Natural killer cell (primary cell): ENCODE results near the gene GNAS-AS1. TPM values are rescaled to one million over a fixed set of nuclear protein-coding genes. Genes with fewer than 3 reads are reported as not detected.

Source experiments
- ATAC-seq, 3 donors: fragments of 150-1000 bp in 2 of 3; fragments of 200-7000 bp in 1 of 3; cut with Tn5 transposase; 1 replicate in 1 of 3; 2 replicates in 2 of 3; pipeline ENCODE4 v1.10.0; 2021; ENCODE audit warnings: mild to moderate bottlenecking in 2 of 3, moderate library complexity in 2 of 3
- DNase-seq, 2 donors: peaks; one replicate each; pipeline versions ENCODE4 v3.0.0 to v3.0.0-alpha.2; 2013 to 2021; ENCODE audit warnings: mixed read lengths in 1 of 2
- H3K27ac ChIP-seq: one replicate; pipeline ENCODE4 v1.5.1; 2013; ENCODE audit warnings: mild to moderate bottlenecking, low read length
- H3K27me3 ChIP-seq: one replicate; pipeline ENCODE4 v1.6.1; 2013; ENCODE audit warnings: low read length; ENCODE audit not compliant: control insufficient read depth, insufficient read depth
- H3K36me3 ChIP-seq: one replicate; pipeline ENCODE4 v1.6.1; 2013; ENCODE audit warnings: low read length; ENCODE audit not compliant: control insufficient read depth, insufficient read depth
- H3K4me1 ChIP-seq: one replicate; pipeline ENCODE4 v1.6.1; 2013; ENCODE audit warnings: low read length; ENCODE audit not compliant: control insufficient read depth, insufficient read depth
- H3K4me3 ChIP-seq: one replicate; pipeline ENCODE4 v1.5.1; 2013; ENCODE audit warnings: low read length
- H3K9me3 ChIP-seq: one replicate; pipeline ENCODE4 v1.6.1; 2013; ENCODE audit warnings: low read length; ENCODE audit not compliant: control insufficient read depth, insufficient read depth
- H3K27ac Mint-ChIP-seq, 2 donors: one replicate each; pipeline ENCODE4 v1.8.0; 2022; ENCODE audit warnings: mild to moderate bottlenecking in 2 of 2, mixed read lengths in 2 of 2, moderate library complexity in 1 of 2
- H3K27me3 Mint-ChIP-seq, 2 donors: one replicate each; pipeline ENCODE4 v1.8.0; 2022; ENCODE audit warnings: low read depth in 2 of 2, mixed read lengths in 2 of 2
- H3K36me3 Mint-ChIP-seq: one replicate; pipeline ENCODE4 v1.8.0; 2022; ENCODE audit warnings: mixed read lengths
- H3K4me1 Mint-ChIP-seq, 2 donors: one replicate each; pipeline ENCODE4 v1.8.0; 2022; ENCODE audit warnings: mixed read lengths in 2 of 2
- H3K4me3 Mint-ChIP-seq: one replicate; pipeline ENCODE4 v1.8.0; 2022; ENCODE audit warnings: mild to moderate bottlenecking, moderate library complexity, mixed read lengths
- H3K9me3 Mint-ChIP-seq, 2 donors: one replicate each; pipeline ENCODE4 v1.8.0; 2022; ENCODE audit warnings: mixed read lengths in 2 of 2
- CTCF ChIP-seq: fragments of 200-600 bp; IDR thresholded peaks from one replicate; pipeline ENCODE4 v1.8.0; 2022; ENCODE audit warnings: antibody characterized with exemption
- WGBS: methylation state at CpG from one replicate; pipeline ENCODE4 v1.1.7; 2013; ENCODE audit warnings: missing lambda C conversion rate; ENCODE audit not compliant: insufficient coverage; 5-methylcytosine and 5-hydroxymethylcytosine counted together
- intact Hi-C: fragments of 100-400 bp; cut with micrococcal nuclease; formaldehyde crosslinking; loops from one replicate; pipeline ENCODE4 v1.14.2; 2022
- total RNA-seq, 4 donors: library from RNA; stranded (reverse); fragments of 120-200 nt in 1 of 4; gene quantifications; one replicate each; pipeline versions ENCODE4 v1.2.3 to v1.2.4, GENCODE V29; 2013 to 2022

GNAS-AS1 gene
- total RNA-seq, 3 donors from 2014 or later (not counting 1 experiment from before 2014, with no cell fraction given), result 0.60 to 0.66 TPM; not detected in 1

- DNase-seq (no peak), ATAC-seq (no peak)
- H3K4me3 ChIP-seq, result no peak overlapping the region
- Mint-ChIP-seq H3K36me3 (no peaks in the 10 kb centered on the region), H3K4me3 (no peak overlapping the region), H3K27ac (no peak overlapping the region), H3K4me1 (no peaks in the 10 kb centered on the region), H3K27me3 (peaks cover 6 to 7% of the 10 kb centered on the region in 2 donors), H3K9me3 (no peaks in the 10 kb centered on the region)
- no peaks in the 10 kb centered on the region for H3K27me3 ChIP-seq
- H3K9me3 ChIP-seq, result no peaks in the 10 kb centered on the region
- H3K4me1 ChIP-seq, result no peaks in the 10 kb centered on the region
- no peaks in the 10 kb centered on the region for H3K36me3 ChIP-seq
- TF ChIP-seq CTCF, result no peak
- 88% methylated on average over 8 of the region's 8 CpGs for WGBS
- H3K27ac ChIP-seq, result no peak overlapping the region
- intact Hi-C loops, result no loop called here
Measured at GRCh38 chr20:58813369-58813768, 37.3 kb downstream of the GNAS-AS1 start.

GRCh38 chr20:58811334-58811733, 39.4 kb downstream of the GNAS-AS1 start:
- Histone ChIP-seq H3K9me3 (no peaks in the 10 kb centered on the region), H3K27me3 (no peaks in the 10 kb centered on the region), H3K4me1 (no peaks in the 10 kb centered on the region), H3K27ac (no peak overlapping the region), H3K4me3 (no peak overlapping the region), H3K36me3 (no peaks in the 10 kb centered on the region)
- Mint-ChIP-seq H3K27ac (no peak overlapping the region), H3K4me3 (no peak overlapping the region), H3K27me3 (peaks cover 6 to 10% of the 10 kb centered on the region in 2 donors), H3K9me3 (no peaks in the 10 kb centered on the region), H3K36me3 (no peaks in the 10 kb centered on the region), H3K4me1 (no peaks in the 10 kb centered on the region)
- WGBS, result 94% methylated on average over 13 of the region's 13 CpGs
- no peak for ATAC-seq
- no peak for DNase-seq
- no peak for TF ChIP-seq CTCF
- intact Hi-C loops, result no loop called here

DNA sequence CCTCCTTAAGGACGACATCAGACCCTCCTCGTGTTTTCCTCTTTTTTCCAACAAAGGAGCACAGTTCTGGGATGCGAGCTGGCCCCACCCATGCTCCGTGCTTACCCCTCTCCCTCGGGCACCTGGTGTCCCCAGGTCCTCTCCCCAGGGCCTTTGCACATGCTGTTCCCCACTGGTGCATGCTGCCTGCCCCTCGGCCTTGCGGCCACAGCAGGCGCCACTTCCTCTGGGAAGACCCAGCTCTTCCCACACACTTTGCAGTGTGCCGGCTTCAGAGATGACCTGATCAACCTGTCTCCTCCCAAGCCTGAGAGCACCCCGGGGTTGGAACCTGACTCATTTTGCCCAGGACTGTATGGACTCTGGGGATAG, 39.8 kb downstream of the GNAS-AS1 start:
- Mint-ChIP-seq H3K4me3 (no peak overlapping the region), H3K36me3 (no peaks in the 10 kb centered on the region), H3K27me3 (peaks cover 6 to 10% of the 10 kb centered on the region in 2 donors), H3K4me1 (no peaks in the 10 kb centered on the region), H3K9me3 (no peaks in the 10 kb centered on the region), H3K27ac (no peak overlapping the region)
- 89% methylated on average over 10 of the region's 10 CpGs for WGBS
- intact Hi-C loops, result no loop called here
- ATAC-seq (no peak), DNase-seq (no peak)
- no peaks in the 10 kb centered on the region for H3K36me3 ChIP-seq
- no peaks in the 10 kb centered on the region for H3K9me3 ChIP-seq
- TF ChIP-seq CTCF, result no peak
- no peaks in the 10 kb centered on the region for H3K27me3 ChIP-seq
- no peak overlapping the region for H3K4me3 ChIP-seq
- H3K4me1 ChIP-seq, result no peaks in the 10 kb centered on the region
- no peak overlapping the region for H3K27ac ChIP-seq

- intact Hi-C loops, result no loop called here
- Mint-ChIP-seq H3K36me3 (no peaks in the 10 kb centered on the region), H3K27ac (no peak overlapping the region), H3K4me1 (no peaks in the 10 kb centered on the region), H3K27me3 (peaks cover 6 to 10% of the 10 kb centered on the region in 2 donors), H3K4me3 (no peak overlapping the region), H3K9me3 (no peaks in the 10 kb centered on the region)
- DNase-seq (no peak), ATAC-seq (no peak)
- no peaks in the 10 kb centered on the region for H3K27me3 ChIP-seq
- no peaks in the 10 kb centered on the region for H3K9me3 ChIP-seq
- no peaks in the 10 kb centered on the region for H3K4me1 ChIP-seq
- H3K27ac ChIP-seq, result no peak overlapping the region
- no peak overlapping the region for H3K4me3 ChIP-seq
- WGBS, result 75% methylated on average over 19 of the region's 19 CpGs
- TF ChIP-seq CTCF, result no peak
- H3K36me3 ChIP-seq, result no peaks in the 10 kb centered on the region
Measured at GRCh38 chr20:58810116-58810878, 40.4 kb downstream of the GNAS-AS1 start.
